ENCODE measurements around the gene FXYD3. TPM values are rescaled to one million over a fixed set of nuclear protein-coding genes. Genes with fewer than 3 reads are reported as not detected.

Gene FXYD3
- total RNA-seq, 2 experiments from 2014 or later = not detected

DNA sequence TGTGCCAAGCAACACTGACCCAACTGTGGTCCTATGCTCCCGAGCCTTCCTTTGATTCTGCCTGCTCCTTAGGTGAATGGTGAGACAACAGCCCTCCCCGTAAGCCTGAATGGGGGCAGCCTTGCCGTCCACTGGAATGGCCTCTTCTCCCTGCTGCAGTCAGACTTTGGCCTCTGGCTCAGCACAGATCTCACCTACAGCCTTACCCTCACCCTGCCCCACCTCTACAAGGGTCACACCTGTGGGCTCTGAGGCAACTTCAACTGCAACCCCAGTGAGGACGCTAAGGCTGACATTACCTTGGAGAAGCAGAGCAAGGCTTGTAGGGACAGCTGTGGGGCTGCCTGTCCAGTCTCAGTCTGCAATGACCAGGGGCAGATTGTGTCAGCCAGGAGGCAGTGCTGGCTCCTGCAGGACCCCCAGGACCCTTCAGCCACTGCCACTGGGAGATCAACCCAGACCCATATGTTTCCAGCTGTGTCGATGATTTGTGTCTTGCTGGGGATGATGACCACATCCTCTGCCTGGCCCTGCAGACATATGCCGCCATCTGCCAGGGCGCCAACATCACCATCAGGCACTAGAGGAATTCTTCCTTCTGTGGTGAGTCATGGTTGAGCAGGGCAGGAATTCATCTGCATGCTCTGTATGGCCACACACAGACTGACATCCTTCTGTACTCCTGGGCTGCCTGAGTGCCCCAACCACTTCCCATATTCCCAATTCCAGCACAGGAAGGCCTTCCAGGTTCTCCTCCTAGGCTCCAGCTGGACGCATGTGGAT, 27.3 kb upstream of the FXYD3 start:
- intact Hi-C loops (cut with DNase I, micrococcal nuclease) = no loop called here
- no peak overlapping the region for H3K4me3 Mint-ChIP-seq
- ATAC-seq (no peak), DNase-seq (no peak)
- H3K4me1 Mint-ChIP-seq = peaks cover 4% of the 10 kb centered on the region
- no peaks in the 10 kb centered on the region for H3K36me3 Mint-ChIP-seq (ENCODE audit: low read depth)
- H3K27ac Mint-ChIP-seq = no peak overlapping the region
- H3K9me3 Mint-ChIP-seq (ENCODE audit: low read depth) = no peaks in the 10 kb centered on the region
- POLR2A ChIA-PET = no interaction called here
- CTCF ChIA-PET = no interaction called here
- peaks cover 4% of the 10 kb centered on the region for H3K27me3 Mint-ChIP-seq

DNA sequence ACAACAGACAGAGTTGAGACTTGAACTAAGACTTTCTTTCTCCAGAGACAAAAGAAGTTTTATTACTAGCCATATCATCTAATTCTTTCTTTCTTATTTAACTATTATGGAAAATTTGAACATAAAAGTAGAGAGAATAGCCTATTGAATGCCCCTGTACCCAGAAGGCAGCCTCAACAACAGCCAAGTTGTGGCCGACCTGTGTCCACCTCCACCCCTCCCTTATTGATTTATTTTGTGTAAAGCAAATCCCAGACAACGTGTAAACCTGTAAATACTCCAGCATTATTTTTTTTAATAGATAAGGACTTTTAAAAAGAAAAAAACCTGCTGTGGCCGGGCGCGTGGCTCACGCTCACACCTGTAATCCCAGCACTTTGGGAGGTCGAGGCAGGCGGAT, 26.1 kb upstream of the FXYD3 start:
- H3K27ac Mint-ChIP-seq = no peak overlapping the region
- no peaks in the 10 kb centered on the region for H3K9me3 Mint-ChIP-seq (ENCODE audit: low read depth)
- CTCF ChIA-PET = interaction anchor here (0.9 to 1.4 kb wide), 2 partner anchors 23 to 43 kb away, joined by 5 read pairs; no protein-coding TSS in a partner anchor
- H3K27me3 Mint-ChIP-seq = peaks cover 6% of the 10 kb centered on the region
- ATAC-seq = no peak
- H3K36me3 Mint-ChIP-seq (ENCODE audit: low read depth) = no peaks in the 10 kb centered on the region
- POLR2A ChIA-PET = no interaction called here
- H3K4me3 Mint-ChIP-seq = no peak overlapping the region
- no peak for DNase-seq
- intact Hi-C loops (cut with DNase I, micrococcal nuclease) = no loop called here
- H3K4me1 Mint-ChIP-seq = peaks cover 4% of the 10 kb centered on the region

DNA sequence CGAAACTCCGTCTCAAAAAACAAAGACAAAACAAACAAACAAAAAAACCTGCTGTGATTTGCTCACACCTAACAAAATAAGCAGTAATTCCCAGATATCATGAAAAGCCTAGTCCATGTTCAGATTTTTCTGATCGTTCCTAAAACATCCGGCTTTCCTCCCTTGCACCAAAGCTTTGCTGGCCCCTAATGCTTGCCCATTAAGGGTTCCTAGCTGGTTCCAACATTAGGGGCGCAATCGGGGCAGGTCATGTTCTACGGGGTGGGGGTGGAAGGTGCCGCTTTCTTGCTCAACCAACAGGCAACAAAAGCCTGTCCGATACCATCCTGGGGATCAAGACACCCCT, 25.5 kb upstream of the FXYD3 start:
- H3K36me3 Mint-ChIP-seq (ENCODE audit: low read depth) = no peaks in the 10 kb centered on the region
- H3K4me1 Mint-ChIP-seq = peaks cover 4% of the 10 kb centered on the region
- no peak overlapping the region for H3K27ac Mint-ChIP-seq
- H3K27me3 Mint-ChIP-seq = peaks cover 6% of the 10 kb centered on the region
- H3K9me3 Mint-ChIP-seq (ENCODE audit: low read depth) = no peaks in the 10 kb centered on the region
- intact Hi-C loops (cut with DNase I, micrococcal nuclease) = loop anchor here (1.0 kb wide), 3 partner anchors 23 to 117 kb away; no protein-coding TSS in a partner anchor
- H3K4me3 Mint-ChIP-seq = no peak overlapping the region
- DNase-seq (no peak), ATAC-seq (peak; percentile 34)
- POLR2A ChIA-PET = no interaction called here
- CTCF ChIA-PET = interaction anchor here (0.9 to 1.4 kb wide), 3 partner anchors 10 to 43 kb away, joined by 4 to 5 read pairs (median 5); no protein-coding TSS in a partner anchor

- Mint-ChIP-seq H3K27ac (no peak overlapping the region), H3K4me3 (no peak overlapping the region), H3K27me3 (peaks cover 6% of the 10 kb centered on the region), H3K9me3 (ENCODE audit: low read depth) (no peaks in the 10 kb centered on the region), H3K36me3 (ENCODE audit: low read depth) (no peaks in the 10 kb centered on the region), H3K4me1 (peaks cover 4% of the 10 kb centered on the region)
- DNase-seq (peak; percentile 65), ATAC-seq (peak; percentile 88)
- intact Hi-C loops (cut with DNase I, micrococcal nuclease) = loop anchor here (1.0 kb wide), 3 partner anchors 23 to 117 kb away; no protein-coding TSS in a partner anchor
- CTCF ChIA-PET = interaction anchor here (1.2 to 1.4 kb wide), 3 partner anchors 10 to 44 kb away, joined by 4 to 5 read pairs (median 4); no protein-coding TSS in a partner anchor
- POLR2A ChIA-PET = no interaction called here
Measured at GRCh38 chr19:35090506-35091214, 25.0 kb upstream of the FXYD3 start.

GRCh38 chr19:35093430-35093829, 22.2 kb upstream of the FXYD3 start:
- POLR2A ChIA-PET = no interaction called here
- H3K27ac Mint-ChIP-seq = no peak overlapping the region
- no peak for DNase-seq
- peaks cover 4% of the 10 kb centered on the region for H3K4me1 Mint-ChIP-seq
- intact Hi-C loops (cut with DNase I, micrococcal nuclease) = no loop called here
- H3K36me3 Mint-ChIP-seq (ENCODE audit: low read depth) = no peaks in the 10 kb centered on the region
- CTCF ChIA-PET = interaction anchor here (0.6 to 1.8 kb wide), 2 partner anchors 27 to 31 kb away, joined by 3 to 5 read pairs; no protein-coding TSS in a partner anchor
- no peak for ATAC-seq
- H3K4me3 Mint-ChIP-seq = no peak overlapping the region
- peaks cover 11% of the 10 kb centered on the region for H3K27me3 Mint-ChIP-seq
- no peaks in the 10 kb centered on the region for H3K9me3 Mint-ChIP-seq (ENCODE audit: low read depth)

GRCh38 chr19:35093941-35094647, 21.5 kb upstream of the FXYD3 start:
- H3K36me3 Mint-ChIP-seq (ENCODE audit: low read depth) = no peaks in the 10 kb centered on the region
- ATAC-seq (no peak), DNase-seq (no peak)
- H3K27me3 Mint-ChIP-seq = peaks cover 11% of the 10 kb centered on the region
- peaks cover 4% of the 10 kb centered on the region for H3K4me1 Mint-ChIP-seq
- POLR2A ChIA-PET = no interaction called here
- H3K4me3 Mint-ChIP-seq = no peak overlapping the region
- no peaks in the 10 kb centered on the region for H3K9me3 Mint-ChIP-seq (ENCODE audit: low read depth)
- CTCF ChIA-PET = interaction anchor here (0.6 kb wide), 1 partner anchor 31 kb away, joined by 3 read pairs; no protein-coding TSS in a partner anchor
- no peak overlapping the region for H3K27ac Mint-ChIP-seq
- intact Hi-C loops (cut with DNase I, micrococcal nuclease) = no loop called here

DNA sequence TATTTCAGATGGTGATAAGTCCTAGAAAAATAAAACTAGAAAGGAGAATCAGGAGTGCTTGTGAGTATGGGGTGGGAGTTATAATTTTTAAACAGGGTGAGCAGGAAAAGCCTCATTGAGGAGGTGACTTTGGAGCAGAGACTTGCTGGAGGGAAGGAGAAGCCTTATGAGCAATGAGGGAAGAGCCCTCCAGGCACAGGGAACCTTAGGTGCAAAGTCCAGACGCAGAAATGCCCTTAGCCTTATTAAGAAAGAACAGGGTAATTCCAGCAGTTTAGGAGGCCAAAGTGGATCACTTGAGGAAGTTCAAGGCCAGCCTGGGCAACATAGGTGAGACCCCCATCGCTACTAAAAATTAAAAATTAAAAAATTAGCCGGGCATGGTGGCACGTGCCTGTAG, 21.0 kb upstream of the FXYD3 start:
- ChIA-PET POLR2A (no interaction called here), CTCF (no interaction called here)
- DNase-seq (no peak), ATAC-seq (no peak)
- Mint-ChIP-seq H3K27ac (no peak overlapping the region), H3K4me1 (peaks cover 4% of the 10 kb centered on the region), H3K36me3 (ENCODE audit: low read depth) (no peaks in the 10 kb centered on the region), H3K27me3 (peaks cover 11% of the 10 kb centered on the region), H3K4me3 (no peak overlapping the region), H3K9me3 (ENCODE audit: low read depth) (no peaks in the 10 kb centered on the region)
- intact Hi-C loops (cut with DNase I, micrococcal nuclease) = no loop called here

- DNase-seq (no peak), ATAC-seq (no peak)
- CTCF ChIA-PET = no interaction called here
- Mint-ChIP-seq H3K9me3 (ENCODE audit: low read depth) (no peaks in the 10 kb centered on the region), H3K36me3 (ENCODE audit: low read depth) (no peaks in the 10 kb centered on the region), H3K4me3 (no peak overlapping the region), H3K27me3 (peaks cover 7% of the 10 kb centered on the region), H3K27ac (no peak overlapping the region), H3K4me1 (no peaks in the 10 kb centered on the region)
- POLR2A ChIA-PET = no interaction called here
- intact Hi-C loops (cut with DNase I, micrococcal nuclease) = no loop called here
Measured at GRCh38 chr19:35095667-35096368, 19.8 kb upstream of the FXYD3 start.

GRCh38 chr19:35098413-35099049, 17.1 kb upstream of the FXYD3 start:
- intact Hi-C loops (cut with DNase I, micrococcal nuclease) = no loop called here
- Mint-ChIP-seq H3K36me3 (ENCODE audit: low read depth) (no peaks in the 10 kb centered on the region), H3K27ac (no peak overlapping the region), H3K27me3 (peaks cover 7% of the 10 kb centered on the region), H3K4me3 (no peak overlapping the region), H3K4me1 (no peaks in the 10 kb centered on the region), H3K9me3 (ENCODE audit: low read depth) (no peaks in the 10 kb centered on the region)
- no peak for ATAC-seq
- DNase-seq = no peak
- CTCF ChIA-PET = interaction anchor here (1.5 kb wide), 1 partner anchor 52 kb away, joined by 3 read pairs; no protein-coding TSS in a partner anchor
- POLR2A ChIA-PET = interaction anchor here (0.6 kb wide), 1 partner anchor 36 kb away, joined by 3 read pairs; no protein-coding TSS in a partner anchor

- CTCF ChIA-PET = interaction anchor here (0.6 to 1.5 kb wide), 4 partner anchors 9 to 500 kb away, joined by 3 to 4 read pairs (median 3); no protein-coding TSS in a partner anchor
- H3K9me3 Mint-ChIP-seq (ENCODE audit: low read depth) = no peaks in the 10 kb centered on the region
- POLR2A ChIA-PET = no interaction called here
- DNase-seq = no peak
- no peak overlapping the region for H3K4me3 Mint-ChIP-seq
- intact Hi-C loops (cut with DNase I, micrococcal nuclease) = no loop called here
- no peaks in the 10 kb centered on the region for H3K4me1 Mint-ChIP-seq
- ATAC-seq = no peak
- H3K27ac Mint-ChIP-seq = no peak overlapping the region
- H3K27me3 Mint-ChIP-seq = peaks cover 5% of the 10 kb centered on the region
- no peaks in the 10 kb centered on the region for H3K36me3 Mint-ChIP-seq (ENCODE audit: low read depth)
Measured at GRCh38 chr19:35099155-35099896, 16.3 kb upstream of the FXYD3 start.

All from activated CD4-positive, alpha-beta T cell treated with anti-CD3 and anti-CD28 coated beads for 36 hours (primary cell).